Amygdala (tissue), 56 donors: Measurements from ENCODE around the gene CA14.
"Not testable (repeated sequence)": the region's sequence is repeated elsewhere in the genome, so short reads cannot be mapped to it uniquely, and the experiment has no call there.

Source experiments
- DNase-seq, 56 donors: peaks; one replicate each; lab custom pipeline; 2025; lab: John Stamatoyannopoulos, UW

Gene CA14

DNA sequence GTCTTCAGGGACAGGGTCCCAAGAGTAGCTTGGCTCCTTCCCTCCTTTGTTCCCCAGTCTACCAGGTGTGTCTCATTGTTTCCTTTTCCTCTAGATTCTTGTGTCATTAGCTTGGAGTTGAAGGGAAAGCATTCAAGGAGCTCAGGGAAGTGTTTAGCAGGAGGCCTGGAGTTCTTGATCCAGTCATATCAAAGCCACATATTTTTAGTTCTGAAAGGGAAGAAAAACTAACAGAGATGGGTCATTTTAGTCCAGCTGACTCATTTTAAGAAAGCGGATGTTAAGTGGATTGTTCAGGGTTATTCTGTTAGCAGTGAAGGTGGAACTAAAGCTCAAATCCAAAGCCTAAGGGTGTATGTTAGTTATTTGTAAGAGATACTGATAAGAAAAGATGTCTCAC lies 15.7 kb downstream of the CA14 start:
- DNase-seq, result no peak

DNA sequence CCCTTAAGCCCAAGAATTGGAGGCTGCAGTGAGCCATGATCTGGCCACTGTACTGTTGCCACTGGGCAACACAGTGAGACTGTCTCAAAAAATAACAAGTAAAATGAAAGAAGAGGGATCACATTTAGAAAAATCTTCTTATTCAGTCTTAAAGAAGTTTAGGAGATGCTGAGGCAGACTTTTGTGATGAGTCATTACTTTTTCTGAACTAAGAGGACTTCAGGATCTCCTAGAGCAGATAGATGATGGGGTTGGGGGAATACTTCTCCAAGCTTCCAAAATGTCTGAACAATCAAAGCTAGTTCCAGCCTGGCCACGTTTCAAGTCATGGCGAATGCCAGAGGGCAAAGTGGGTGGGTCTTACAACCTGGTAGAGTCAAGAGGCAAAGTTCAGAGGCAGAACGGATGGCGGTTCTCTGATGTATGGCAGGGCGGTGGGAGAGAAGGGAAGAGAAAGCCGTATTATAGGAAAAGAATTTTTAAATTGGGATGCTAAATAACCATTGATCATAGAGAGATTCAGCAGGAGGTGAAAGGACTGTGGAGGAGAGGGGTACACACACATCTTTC lies 22.6 kb downstream of the CA14 start:
- no peak for DNase-seq

DNA sequence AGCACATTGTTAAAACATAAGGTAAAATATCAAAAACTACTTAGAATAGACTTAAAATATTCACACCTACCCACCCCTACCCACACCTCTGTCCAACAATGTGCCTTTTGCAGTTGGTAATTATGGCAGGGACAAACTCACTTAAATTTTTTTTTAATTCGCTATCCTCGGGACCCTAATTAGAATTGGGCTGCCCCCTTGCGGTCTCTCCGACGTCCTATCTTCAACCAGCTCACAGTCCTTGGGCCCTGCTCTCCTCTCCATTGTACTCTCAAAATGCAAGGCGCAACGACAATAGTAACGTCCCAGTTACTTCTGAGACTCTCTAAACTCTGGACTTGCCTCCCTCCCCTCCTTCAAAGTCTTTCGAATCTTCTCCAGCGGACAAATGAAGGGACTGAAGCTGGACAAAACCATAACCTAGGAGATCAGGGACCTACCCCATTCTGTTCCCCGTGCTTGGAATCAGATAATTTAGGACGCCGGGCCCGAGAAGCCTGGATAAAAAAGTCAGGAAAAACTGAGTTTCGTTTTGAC lies 23.7 kb downstream of the CA14 start:
- peak in 47 of 56 donors; percentile 14 to 86 (median 56) for DNase-seq

DNA sequence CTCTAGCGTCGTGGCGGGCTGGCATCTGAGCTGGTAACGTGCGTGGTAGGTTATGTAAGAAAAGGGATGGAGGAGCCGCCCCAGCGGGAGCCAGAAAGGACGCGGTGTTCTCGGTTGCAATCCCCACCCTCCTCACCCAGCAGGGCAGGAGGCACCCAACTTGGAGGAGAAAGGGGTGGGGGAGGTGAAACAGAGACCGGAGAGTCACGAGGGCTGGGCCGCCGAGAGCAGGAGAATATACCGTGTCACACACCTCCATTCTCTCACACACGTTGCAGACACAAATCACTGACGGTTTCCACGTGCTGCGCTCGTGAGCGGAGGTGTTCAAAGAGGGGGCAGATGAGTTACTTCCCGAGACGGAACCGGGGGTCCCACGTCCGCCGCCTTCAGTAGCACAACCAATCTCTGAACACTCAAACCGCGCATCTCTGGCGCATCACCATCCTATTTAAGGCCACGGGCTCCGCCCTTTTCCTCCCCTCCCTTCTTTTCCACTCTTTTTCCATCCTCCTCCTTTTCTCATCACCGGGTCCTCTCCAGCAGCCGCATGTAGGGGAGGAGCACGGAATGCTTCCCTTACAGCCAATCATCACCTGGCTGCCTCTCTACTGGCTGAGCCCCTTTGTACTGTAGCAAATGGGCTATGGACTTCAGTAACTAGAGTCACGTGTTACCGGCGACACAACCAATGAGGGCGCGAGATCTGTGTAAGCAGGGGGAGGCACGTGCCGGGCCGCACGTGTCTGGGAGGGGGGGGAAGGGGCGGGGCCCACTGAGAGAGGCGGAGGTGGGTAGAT lies 24.4 kb downstream of the CA14 start, which contains the start of gene CIART:
Gene CIART, plus strand, starts transcription at position 797 of the 800 bp plus-strand sequence. CDS start 714 bp downstream, outside the sequence.
- peak; percentile 36 to 99 (median 92) for DNase-seq

DNA sequence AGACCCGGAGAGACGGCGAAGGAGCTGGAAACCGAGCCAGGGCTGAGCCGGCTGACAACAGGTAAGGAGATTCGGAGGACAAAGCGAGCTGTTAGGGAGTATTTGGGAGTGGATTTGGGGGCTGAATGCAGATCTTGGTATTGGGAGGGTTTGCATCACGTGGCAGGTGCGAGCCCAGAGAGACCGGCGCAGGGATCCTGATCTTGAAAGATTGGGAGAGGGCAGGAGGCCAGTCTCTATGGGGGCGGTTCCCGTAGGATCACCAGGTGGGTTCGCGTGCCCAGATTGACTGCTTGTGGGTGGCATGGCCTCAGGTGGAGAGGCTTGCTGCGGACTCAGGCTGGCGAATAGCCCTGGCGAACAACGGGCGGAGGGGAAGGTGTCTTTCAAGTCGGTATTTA lies 25.0 kb downstream of the CA14 start:
- peak in 4 of 56 donors; percentile 41 to 74 (median 59) for DNase-seq

DNA sequence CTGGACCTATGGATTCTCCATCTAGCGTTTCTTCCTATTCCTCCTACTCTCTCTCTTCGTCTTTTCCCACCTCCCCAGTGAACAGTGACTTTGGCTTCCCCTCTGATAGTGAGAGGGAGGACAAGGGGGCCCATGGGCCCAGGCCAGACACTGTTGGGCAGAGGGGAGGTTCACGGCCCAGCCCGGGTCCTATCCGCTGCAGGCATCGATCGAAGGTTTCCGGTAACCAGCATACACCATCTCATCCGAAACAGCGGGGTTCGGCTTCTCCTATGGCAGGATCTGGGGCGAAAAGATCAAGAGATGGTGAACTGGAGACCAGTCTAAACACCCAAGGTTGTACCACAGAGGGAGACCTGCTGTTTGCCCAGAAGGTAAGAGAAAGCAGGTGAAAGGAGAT lies 25.7 kb downstream of the CA14 start:
- DNase-seq, result peak in 1 of 56 donors; percentile 24

DNA sequence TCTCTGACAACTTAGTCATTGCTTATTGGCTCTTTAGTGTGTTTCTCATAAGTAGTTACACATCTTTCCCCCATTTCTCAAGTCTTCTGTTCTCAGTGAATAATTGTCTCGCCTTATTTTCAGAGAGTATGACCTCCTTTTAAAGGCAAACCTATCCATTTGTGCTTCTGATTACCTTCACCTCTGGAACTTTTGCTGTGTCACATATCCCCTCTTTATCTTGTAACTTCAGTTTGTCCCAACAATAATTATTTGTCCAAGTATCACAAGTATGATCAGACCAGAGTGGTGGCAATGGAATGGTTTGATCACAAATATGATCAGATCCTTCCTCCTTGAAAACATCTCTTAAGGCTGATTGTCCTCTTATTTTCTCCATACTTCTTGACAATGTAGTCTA lies 30.8 kb downstream of the CA14 start:
- DNase-seq, result no peak

DNA sequence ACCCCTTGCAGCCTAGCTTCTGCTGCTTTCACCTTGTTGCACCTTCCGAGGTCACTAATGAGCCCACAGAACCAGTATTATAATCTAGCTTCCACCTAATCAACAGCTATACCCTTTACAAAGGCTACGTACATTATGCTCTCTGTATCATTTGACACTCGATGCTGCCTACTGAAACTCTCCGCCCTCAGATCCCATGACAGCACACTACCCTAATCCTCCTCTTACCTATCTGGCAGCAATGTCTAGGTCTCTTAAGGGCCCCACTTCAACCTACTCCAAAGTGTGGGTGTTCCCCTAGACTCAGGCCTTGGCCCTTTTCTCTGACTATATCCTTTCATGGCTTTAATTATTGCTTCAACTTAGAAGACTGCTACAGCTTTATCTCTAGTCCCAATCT lies 31.2 kb downstream of the CA14 start:
- no peak for DNase-seq

DNA sequence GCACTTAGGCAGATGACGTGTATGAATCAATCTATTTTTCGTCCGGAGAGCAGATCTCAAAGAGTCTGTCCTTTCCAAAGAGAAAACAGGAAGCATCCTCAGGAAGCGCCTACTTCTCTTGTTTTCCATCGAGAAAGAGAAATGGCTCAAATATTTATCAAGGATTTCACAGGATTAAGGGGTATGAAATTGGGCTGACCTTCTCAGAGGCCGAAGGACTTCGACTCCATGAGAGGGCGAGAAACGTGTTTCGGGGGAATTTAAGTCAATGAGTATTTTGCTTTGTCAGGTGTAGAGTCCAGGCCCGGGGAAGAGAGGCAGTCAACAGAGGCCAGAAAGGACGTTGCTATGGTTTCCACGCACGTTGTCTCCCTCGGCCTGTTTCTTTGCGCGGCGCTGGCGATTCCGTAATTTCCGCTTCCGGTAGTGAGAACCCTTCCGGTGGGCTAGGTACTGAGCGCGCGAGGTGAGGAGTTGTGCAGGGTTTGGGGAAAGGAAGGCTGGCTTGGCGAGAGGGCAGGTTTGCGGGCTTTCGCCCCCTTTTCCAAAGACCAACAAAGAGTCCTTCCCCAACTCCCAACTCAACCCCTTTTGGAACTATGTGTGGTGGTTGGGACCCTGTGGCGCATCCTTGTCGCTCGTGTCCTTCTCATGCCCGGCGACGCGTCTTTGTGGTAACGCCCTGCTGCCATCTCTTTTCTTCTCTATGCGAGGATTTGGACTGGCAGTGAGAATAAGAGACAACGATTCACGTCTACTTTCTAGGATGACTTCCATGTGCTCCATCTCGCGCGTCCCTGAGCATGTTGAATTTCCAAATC lies 36.1 kb downstream of the CA14 start, which contains the start of gene MRPS21:
Gene MRPS21, plus strand, starts transcription at position 429 of the 821 bp plus-strand sequence. CDS start 506 bp downstream, outside the sequence.
- peak; percentile 33 to 93 (median 82) for DNase-seq

DNA sequence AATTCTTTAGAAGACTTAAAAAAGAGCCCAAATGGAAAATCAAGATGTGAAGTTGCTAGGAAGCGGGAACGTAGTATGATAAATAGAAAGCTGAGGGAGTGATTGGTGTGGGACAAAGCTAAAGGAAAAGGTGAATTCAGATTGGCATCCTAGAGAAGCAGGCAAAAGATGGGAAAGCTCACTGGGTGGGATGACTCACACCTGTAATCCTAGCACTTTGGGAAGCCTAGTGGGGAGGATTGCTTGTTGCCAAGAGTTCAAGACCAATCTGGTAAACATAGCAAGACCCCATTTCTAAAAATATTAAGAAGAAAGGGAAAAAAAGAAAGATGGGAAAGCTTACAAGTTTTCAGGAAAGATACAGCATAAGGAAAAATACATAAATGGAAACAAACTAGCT lies 37.9 kb downstream of the CA14 start:
- DNase-seq, result no peak

DNA sequence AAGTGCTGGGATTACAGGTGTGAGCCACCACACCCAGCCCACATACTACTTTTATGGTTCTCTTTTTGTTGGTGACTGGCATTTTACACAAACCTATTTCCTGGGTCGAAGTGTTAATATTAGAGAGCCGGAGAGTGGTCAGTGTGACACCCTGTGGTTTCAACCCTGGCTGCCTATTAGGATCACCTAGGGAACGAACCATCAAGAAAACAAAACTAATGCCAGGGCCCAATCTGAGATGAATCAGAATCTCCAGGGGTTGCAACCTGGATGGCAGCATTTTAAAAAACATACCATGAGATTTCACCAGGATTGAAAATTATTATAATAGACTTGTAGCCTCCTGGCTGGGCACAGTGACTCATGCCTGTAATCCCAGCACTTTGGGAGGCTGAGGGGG lies 42.1 kb downstream of the CA14 start:
- DNase-seq, result no peak

DNA sequence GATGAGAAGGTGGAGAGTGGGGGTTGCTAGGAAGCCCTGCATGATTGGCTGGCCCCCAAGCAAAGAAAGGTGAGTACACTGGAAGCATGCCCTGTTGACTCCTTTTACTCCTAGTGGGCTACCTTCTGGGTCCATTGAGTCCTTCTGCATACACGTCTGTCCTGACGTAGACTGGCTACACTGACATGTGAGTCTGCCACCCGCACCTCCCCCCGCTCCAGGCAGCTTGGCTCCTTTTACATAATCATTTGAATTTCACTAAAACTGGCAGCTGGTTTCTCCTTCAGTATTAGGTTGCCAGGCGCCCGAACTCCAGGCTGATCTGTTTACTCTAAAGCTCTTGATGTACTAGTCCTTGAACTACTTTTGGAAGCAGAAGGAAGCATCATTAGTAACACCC lies 44.8 kb downstream of the CA14 start:
- peak in 52 of 56 donors; percentile 1 to 88 (median 60) for DNase-seq

DNA sequence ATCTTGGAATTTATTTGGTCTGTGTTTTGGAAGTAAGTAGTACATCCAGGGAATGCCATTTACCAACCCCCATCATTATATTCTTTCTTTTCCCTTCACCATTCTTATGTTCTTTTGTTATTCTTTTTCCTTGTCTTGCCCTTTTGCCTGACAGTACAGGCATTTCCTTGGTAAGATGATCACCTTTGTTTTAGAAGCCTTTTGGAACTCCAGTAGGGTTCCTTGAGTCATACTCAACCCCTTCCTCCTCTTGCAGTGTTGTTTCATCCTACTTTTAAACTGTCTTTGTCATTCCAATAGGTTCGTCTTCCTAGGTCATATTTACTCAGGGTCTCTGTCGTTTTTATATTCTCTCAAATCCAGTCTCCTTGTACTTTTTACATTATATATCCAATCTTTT lies 45.3 kb downstream of the CA14 start:
- DNase-seq, result no peak

DNA sequence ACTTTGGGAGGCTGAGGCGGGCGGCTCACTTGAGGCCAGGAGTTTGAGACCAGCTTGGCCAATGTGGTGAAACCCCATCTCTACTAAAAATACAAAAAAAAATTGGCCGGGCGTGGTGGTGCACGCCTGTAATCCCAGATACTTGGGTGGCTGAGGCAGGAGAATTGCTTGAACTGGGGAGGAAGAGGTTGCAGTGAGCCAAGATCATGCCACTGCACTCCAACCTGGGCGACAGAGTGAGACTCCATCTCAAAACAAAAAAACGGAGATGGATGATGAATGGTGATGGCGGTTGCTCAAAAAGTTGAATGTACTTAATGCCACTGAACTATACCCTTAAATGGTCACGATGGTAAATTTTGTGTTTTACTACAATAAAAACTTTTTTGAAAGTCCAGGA lies 51.0 kb downstream of the CA14 start:
- DNase-seq, result not testable (repeated sequence)

DNA sequence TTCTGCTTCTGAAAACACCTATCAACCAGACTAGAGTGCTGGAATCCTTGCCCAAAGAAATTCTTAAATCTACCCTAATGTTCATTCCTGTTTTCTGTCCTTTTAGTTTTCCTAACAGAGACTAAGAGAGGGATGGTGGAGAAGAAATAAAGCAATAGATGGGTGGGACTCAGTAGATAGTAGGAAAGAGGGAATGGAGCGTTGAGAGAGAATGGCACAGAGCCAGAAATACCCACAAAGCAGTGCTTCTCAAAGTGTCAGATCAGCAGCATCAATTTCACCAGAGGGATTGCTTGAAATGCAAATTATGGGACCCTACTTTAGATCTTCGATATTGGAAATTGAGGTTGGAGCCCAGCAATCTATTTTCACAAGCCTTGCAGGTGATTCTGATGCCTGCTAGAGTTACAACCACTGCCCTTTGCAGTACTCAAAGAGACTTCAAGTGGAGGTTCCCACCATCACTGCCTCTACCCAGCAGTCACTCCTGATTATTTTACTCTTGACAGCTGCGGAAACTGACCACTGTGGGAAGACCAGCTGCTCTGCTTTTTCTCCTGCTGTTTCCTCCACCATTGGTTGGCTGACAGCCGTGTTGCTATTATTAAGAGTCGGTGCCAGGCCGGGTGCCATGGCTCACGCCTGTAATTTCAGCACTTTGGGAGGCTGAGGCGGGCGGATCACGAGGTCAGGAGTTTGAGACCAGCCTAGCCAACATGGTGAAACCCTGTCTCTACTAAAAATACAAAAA lies 52.4 kb downstream of the CA14 start:
- no peak for DNase-seq

DNA sequence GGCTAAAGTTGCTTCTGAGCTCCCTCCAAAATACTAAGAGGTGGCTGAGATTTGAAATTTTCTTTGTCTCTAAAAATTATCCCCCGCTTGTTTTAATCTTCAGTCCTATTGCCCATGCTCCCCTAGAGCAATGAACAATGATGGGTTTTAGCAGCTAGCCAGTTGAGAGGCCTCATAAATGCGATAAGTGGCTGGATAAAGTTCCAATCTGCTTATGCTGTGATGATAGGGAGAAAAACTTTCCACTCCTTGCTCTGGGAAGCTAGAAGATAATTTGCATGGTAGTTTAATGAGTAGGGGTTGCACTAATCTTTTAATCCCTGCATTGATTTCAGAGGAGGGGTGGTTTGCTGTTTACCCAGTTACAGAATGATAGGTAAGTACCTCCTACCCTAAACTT lies 54.2 kb downstream of the CA14 start:
- no peak for DNase-seq
